ENCODE data around the gene PNRC1.
"Not testable (repeated sequence)": the region's sequence is repeated elsewhere in the genome, so short reads cannot be mapped to it uniquely, and the experiment has no call there.

Gene PNRC1

DNA sequence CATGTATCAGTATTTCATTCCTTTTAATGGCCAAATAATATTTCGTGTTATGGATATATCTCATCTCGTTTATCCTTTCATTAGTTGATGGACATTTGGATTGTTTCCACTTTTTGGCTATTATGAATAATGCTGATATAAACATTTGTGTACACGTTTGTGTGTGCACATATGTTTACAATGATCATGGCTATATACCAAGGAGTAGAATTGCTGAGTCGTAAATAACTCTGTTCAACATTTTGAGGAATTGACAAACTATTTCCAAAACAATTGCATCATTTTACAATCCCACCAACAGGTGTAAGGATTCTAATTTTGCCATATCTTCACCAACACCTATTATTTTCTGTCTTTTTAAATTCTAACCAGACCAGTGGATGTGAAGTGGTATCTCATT is 26.3 kb upstream of the PNRC1 start:
- Histone ChIP-seq H3K36me3 (no peaks in the 10 kb centered on the region), H3K27me3 (no peaks in the 10 kb centered on the region), H3K9me3 (no peaks in the 10 kb centered on the region), H3K4me3 (ENCODE audit: low read depth, low read length) (no peak overlapping the region), H3K4me1 (no peaks in the 10 kb centered on the region)
- TF ChIP-seq, protein P1, sequence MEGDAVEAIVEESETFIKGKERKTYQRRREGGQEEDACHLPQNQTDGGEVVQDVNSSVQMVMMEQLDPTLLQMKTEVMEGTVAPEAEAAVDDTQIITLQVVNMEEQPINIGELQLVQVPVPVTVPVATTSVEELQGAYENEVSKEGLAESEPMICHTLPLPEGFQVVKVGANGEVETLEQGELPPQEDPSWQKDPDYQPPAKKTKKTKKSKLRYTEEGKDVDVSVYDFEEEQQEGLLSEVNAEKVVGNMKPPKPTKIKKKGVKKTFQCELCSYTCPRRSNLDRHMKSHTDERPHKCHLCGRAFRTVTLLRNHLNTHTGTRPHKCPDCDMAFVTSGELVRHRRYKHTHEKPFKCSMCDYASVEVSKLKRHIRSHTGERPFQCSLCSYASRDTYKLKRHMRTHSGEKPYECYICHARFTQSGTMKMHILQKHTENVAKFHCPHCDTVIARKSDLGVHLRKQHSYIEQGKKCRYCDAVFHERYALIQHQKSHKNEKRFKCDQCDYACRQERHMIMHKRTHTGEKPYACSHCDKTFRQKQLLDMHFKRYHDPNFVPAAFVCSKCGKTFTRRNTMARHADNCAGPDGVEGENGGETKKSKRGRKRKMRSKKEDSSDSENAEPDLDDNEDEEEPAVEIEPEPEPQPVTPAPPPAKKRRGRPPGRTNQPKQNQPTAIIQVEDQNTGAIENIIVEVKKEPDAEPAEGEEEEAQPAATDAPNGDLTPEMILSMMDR (IDR thresholded peaks at IDR 0.05; ENCODE audit: low read depth, low read length), result no peak
- no peak for DNase-seq

DNA sequence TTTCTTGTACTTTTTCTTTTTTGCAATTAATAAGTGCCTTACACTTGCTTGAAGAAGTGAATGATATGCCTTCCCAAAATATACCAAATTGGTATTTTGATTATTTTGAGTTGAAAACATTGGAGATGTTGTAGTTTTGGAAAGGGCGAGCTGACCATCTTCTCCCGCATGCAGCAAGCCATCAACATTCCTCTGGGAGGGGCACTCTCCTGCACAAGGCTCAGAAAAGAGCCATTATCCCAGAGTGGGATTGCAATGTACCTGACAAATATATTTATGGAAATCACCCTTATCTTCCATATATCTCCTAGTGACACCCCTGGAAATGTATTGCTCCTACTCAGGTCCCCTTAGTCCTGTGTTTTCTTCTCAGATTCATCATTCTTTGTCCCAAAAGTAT is 22.8 kb upstream of the PNRC1 start:
- Histone ChIP-seq H3K4me3 (ENCODE audit: low read depth, low read length) (no peak overlapping the region), H3K9me3 (no peaks in the 10 kb centered on the region), H3K27me3 (no peaks in the 10 kb centered on the region), H3K4me1 (no peaks in the 10 kb centered on the region), H3K36me3 (no peaks in the 10 kb centered on the region)
- TF ChIP-seq, protein P1 (IDR thresholded peaks at IDR 0.05; ENCODE audit: low read depth, low read length), result no peak
- no peak for DNase-seq

- Histone ChIP-seq H3K9me3 (no peaks in the 10 kb centered on the region), H3K27me3 (no peaks in the 10 kb centered on the region), H3K4me1 (no peaks in the 10 kb centered on the region), H3K4me3 (ENCODE audit: low read depth, low read length) (no peak overlapping the region), H3K36me3 (no peaks in the 10 kb centered on the region)
- TF ChIP-seq, protein P1 (IDR thresholded peaks at IDR 0.05; ENCODE audit: low read depth, low read length), result no peak
- DNase-seq, result no peak
Measured at GRCh38 chr6:89058627-89059026, 21.9 kb upstream of the PNRC1 start.

DNA sequence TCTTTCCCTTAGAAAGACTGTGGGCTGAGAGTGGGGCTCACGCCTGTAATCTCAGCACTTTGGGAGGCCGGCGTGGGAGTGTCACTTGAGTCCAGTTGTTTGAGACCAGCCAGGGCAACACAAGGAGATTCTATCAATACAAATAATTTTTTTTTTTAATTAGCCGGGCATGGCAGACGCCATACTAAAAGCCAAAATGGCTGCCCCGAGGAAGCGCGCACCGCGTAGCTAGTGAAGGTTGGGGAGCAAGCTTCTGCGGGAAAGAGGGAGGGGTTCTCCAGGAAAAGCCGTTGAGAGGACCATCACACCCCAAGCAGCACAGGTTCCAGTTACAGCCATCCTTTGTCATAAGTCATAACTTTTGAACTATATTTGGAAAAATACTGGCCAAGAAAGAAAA is 21.3 kb upstream of the PNRC1 start:
- Histone ChIP-seq H3K27me3 (no peaks in the 10 kb centered on the region), H3K4me1 (no peaks in the 10 kb centered on the region), H3K36me3 (no peaks in the 10 kb centered on the region), H3K4me3 (ENCODE audit: low read depth, low read length) (no peak overlapping the region), H3K9me3 (no peaks in the 10 kb centered on the region)
- TF ChIP-seq, protein P1 (IDR thresholded peaks at IDR 0.05; ENCODE audit: low read depth, low read length), result no peak
- no peak for DNase-seq

DNA sequence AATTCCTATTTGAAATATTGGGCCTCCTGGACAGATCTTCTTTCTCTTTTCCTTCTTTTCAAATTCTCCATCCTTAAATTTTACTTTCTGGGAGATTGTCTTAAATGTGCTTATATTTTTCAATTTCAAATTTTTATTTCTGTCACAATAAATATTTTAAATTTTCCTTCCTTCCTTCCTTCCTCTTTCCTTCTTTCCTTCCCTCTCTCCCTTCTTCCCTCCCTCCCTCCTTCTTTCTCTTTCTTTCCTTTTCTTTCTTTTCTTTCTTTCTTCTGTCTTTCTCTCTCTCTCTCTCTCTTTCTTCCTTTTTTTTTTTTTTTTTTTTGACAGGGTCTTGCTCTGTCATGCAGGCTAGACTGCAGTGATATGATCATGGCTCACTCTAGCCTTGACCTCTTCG is 16.7 kb upstream of the PNRC1 start:
- TF ChIP-seq, protein P1 (IDR thresholded peaks at IDR 0.05; ENCODE audit: low read depth, low read length), result no peak
- Histone ChIP-seq H3K9me3 (no peaks in the 10 kb centered on the region), H3K4me3 (ENCODE audit: low read depth, low read length) (no peak overlapping the region), H3K27me3 (no peaks in the 10 kb centered on the region; the same call in 1 of the 2 replicates), H3K4me1 (no peaks in the 10 kb centered on the region), H3K36me3 (no peaks in the 10 kb centered on the region)
- no peak for DNase-seq

- H3K27me3 ChIP-seq; H3K4me3 ChIP-seq (ENCODE audit: low read depth, low read length); DNase-seq; H3K9me3 ChIP-seq; H3K4me1 ChIP-seq; H3K36me3 ChIP-seq: not testable (repeated sequence)
Measured at GRCh38 chr6:89064931-89065330, 15.6 kb upstream of the PNRC1 start.

DNA sequence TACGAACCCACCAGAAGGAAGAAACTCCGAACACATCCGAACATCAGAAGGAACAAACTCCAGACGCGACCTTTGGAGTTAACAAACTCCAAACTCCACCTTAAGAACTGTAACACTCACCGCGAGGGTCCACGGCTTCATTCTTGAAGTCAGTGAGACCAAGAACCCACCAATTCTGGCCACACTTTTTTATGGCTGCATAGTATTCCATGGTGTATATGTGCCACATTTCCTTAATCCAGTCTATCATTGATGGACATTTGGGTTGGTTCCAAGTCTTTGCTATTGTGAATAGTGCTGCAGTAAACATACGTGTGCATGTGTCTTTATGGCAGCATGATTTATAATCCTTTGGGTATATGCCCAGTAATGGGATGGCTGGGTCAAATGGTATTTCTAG is 14.4 kb upstream of the PNRC1 start:
- DNase-seq; H3K36me3 ChIP-seq; H3K4me3 ChIP-seq (ENCODE audit: low read depth, low read length); H3K4me1 ChIP-seq; H3K27me3 ChIP-seq; H3K9me3 ChIP-seq: not testable (repeated sequence)
